Smooth muscle cell (in vitro differentiated cells): ENCODE data around the gene CREM. TPM values are rescaled to one million over a fixed set of nuclear protein-coding genes. Genes with fewer than 3 reads are reported as not detected.

Experiments used
- DNase-seq: peaks from one replicate; lab custom pipeline; 2025; ENCODE audit not compliant: unreplicated experiment; lab: John Stamatoyannopoulos, UW
- H2AFZ ChIP-seq: fragments of 200-600 bp; sonication (generic); 2 replicates; pipeline ENCODE4 v1.6.0; 2016; ENCODE audit warnings: antibody characterized with exemption, low read depth, mild to moderate bottlenecking
- H3F3A ChIP-seq: fragments of 200-600 bp; sonication (generic); 2 replicates; pipeline ENCODE4 v1.6.0; 2017; ENCODE audit warnings: antibody characterized with exemption, low read depth
- H3K27ac ChIP-seq: fragments of 200-600 bp; sonication (generic); 2 replicates; pipeline ENCODE4 v1.5.1; 2016; ENCODE audit warnings: low read depth, mild to moderate bottlenecking
- H3K27me3 ChIP-seq: fragments of 200-600 bp; sonication (generic); 2 replicates; pipeline ENCODE4 v1.6.1; 2016; ENCODE audit warnings: low read depth, mild to moderate bottlenecking
- H3K36me3 ChIP-seq: fragments of 200-600 bp; sonication (generic); 2 replicates; pipeline ENCODE4 v1.5.1; 2016; ENCODE audit warnings: low read depth
- H3K4me1 ChIP-seq: fragments of 200-600 bp; sonication (generic); 2 replicates; pipeline ENCODE4 v1.5.1; 2016; ENCODE audit warnings: low read depth
- H3K4me2 ChIP-seq: fragments of 200-600 bp; sonication (generic); 2 replicates; pipeline ENCODE4 v1.6.0; 2016; ENCODE audit warnings: mild to moderate bottlenecking
- H3K4me3 ChIP-seq: fragments of 200-600 bp; sonication (generic); 2 replicates; pipeline ENCODE4 v1.5.1; 2016; ENCODE audit warnings: mild to moderate bottlenecking
- H3K79me2 ChIP-seq: fragments of 200-600 bp; sonication (generic); 2 replicates; pipeline ENCODE4 v1.6.0; 2016; ENCODE audit warnings: low read depth, mild to moderate bottlenecking
- H3K9ac ChIP-seq: fragments of 200-600 bp; sonication (generic); 2 replicates; pipeline ENCODE4 v1.6.0; 2016; ENCODE audit warnings: low read depth
- H3K9me3 ChIP-seq: fragments of 200-600 bp; sonication (generic); replicated peaks from 2 replicates; pipeline ENCODE4 v1.5.1; 2016; ENCODE audit warnings: low read depth
- H4K20me1 ChIP-seq: fragments of 200-600 bp; sonication (generic); 2 replicates; pipeline ENCODE4 v1.6.0; 2016; ENCODE audit warnings: low read depth
- WGBS: methylation state at CpG from one replicate; pipeline ENCODE4 v1.1.7; 2016; ENCODE audit warnings: low lambda C conversion rate; 5-methylcytosine and 5-hydroxymethylcytosine counted together
- polyA plus RNA-seq: library from polyadenylated mRNA; unstranded; fragments of >200 nt; fragmentation: Nextera tagmentation; extraction: Ambion mirVana; gene quantifications from 2 replicates; pipeline ENCODE4 v1.2.1, GENCODE V29; 2016
- total RNA-seq: library from RNA; depleted of rRNA; stranded (reverse); fragments of >200 nt; gene quantifications from 2 replicates; pipeline ENCODE4 v1.2.3, GENCODE V29; 2014
- TF ChIP-seq, protein P1 (sequence below): fragments of 200-600 bp; sonication (generic); IDR thresholded peaks from 2 replicates; pipeline ENCODE4 v1.5.1; 2017; ENCODE audit warnings: borderline replicate concordance, mild to moderate bottlenecking, antibody characterized with exemption; ENCODE audit not compliant: insufficient read depth, poor library complexity, severe bottlenecking

Gene CREM
- total and polyA plus RNA-seq, 2 experiments from 2014 or later, result 46.4 to 49.3 TPM

DNA sequence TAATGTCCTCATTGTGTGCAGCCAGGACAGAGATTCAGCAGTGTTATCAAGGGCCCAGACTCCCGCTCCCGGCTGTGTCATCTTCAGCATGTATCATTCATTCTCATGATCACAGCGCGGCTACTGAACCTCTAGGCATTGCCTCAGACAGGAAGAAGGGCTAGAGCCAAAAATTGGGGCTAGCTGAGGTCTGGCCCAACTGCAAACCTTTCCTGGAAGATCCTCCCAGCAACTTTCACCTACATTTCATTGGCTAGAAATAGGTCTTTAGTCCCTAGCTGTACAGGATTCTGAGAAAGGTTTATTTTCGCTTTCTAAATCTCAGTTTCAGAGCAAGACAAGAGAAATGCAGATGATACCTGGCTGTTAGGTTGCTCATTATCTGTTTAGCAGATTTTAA, 81.9 kb downstream of the CREM start:
- no peak overlapping the region for H3K4me3 ChIP-seq
- peaks cover 19% of the 10 kb centered on the region for H3K4me1 ChIP-seq
- no peaks in the 10 kb centered on the region for H4K20me1 ChIP-seq
- peaks cover 6% of the 10 kb centered on the region for H3K79me2 ChIP-seq
- TF ChIP-seq, protein P1, sequence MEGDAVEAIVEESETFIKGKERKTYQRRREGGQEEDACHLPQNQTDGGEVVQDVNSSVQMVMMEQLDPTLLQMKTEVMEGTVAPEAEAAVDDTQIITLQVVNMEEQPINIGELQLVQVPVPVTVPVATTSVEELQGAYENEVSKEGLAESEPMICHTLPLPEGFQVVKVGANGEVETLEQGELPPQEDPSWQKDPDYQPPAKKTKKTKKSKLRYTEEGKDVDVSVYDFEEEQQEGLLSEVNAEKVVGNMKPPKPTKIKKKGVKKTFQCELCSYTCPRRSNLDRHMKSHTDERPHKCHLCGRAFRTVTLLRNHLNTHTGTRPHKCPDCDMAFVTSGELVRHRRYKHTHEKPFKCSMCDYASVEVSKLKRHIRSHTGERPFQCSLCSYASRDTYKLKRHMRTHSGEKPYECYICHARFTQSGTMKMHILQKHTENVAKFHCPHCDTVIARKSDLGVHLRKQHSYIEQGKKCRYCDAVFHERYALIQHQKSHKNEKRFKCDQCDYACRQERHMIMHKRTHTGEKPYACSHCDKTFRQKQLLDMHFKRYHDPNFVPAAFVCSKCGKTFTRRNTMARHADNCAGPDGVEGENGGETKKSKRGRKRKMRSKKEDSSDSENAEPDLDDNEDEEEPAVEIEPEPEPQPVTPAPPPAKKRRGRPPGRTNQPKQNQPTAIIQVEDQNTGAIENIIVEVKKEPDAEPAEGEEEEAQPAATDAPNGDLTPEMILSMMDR, result no peak
- H3F3A ChIP-seq, result no peaks in the 10 kb centered on the region
- no peak overlapping the region for H2AFZ ChIP-seq
- H3K9me3 ChIP-seq, result no peaks in the 10 kb centered on the region
- DNase-seq, result no peak
- H3K27me3 ChIP-seq, result no peaks in the 10 kb centered on the region
- WGBS, result 95% methylated on average over 5 of the region's 5 CpGs
- H3K36me3 ChIP-seq, result no peaks in the 10 kb centered on the region
- no peak overlapping the region for H3K27ac ChIP-seq
- no peak overlapping the region for H3K9ac ChIP-seq
- no peak overlapping the region for H3K4me2 ChIP-seq

- Histone ChIP-seq H3K36me3 (no peaks in the 10 kb centered on the region), H3K4me3 (no peak overlapping the region), H3K27me3 (no peaks in the 10 kb centered on the region), H3K4me1 (peaks cover 19% of the 10 kb centered on the region), H2AFZ (no peak overlapping the region), H3K4me2 (no peak overlapping the region), H3K9ac (no peak overlapping the region), H3K79me2 (peaks cover 6% of the 10 kb centered on the region), H4K20me1 (no peaks in the 10 kb centered on the region), H3K9me3 (no peaks in the 10 kb centered on the region), H3K27ac (no peak overlapping the region), H3F3A (no peaks in the 10 kb centered on the region)
- DNase-seq, result no peak
- TF ChIP-seq, protein P1, result no peak
- WGBS, result 92% methylated on average over 7 of the region's 7 CpGs
Observed at GRCh38 chr10:35208949-35209613, 82.4 kb downstream of the CREM start.

- no peak overlapping the region for H3K27ac ChIP-seq
- DNase-seq, result no peak
- H3K36me3 ChIP-seq, result no peaks in the 10 kb centered on the region
- H3K4me3 ChIP-seq, result no peak overlapping the region
- no peaks in the 10 kb centered on the region for H3K79me2 ChIP-seq
- 75% methylated on average over 6 of the region's 6 CpGs for WGBS
- no peaks in the 10 kb centered on the region for H4K20me1 ChIP-seq
- H3K27me3 ChIP-seq, result no peaks in the 10 kb centered on the region
- H3K4me1 ChIP-seq, result peaks cover 19% of the 10 kb centered on the region
- H3K4me2 ChIP-seq, result no peak overlapping the region
- no peak overlapping the region for H3K9ac ChIP-seq
- no peaks in the 10 kb centered on the region for H3K9me3 ChIP-seq
- H3F3A ChIP-seq, result no peaks in the 10 kb centered on the region
- TF ChIP-seq, protein P1, result no peak
- no peak overlapping the region for H2AFZ ChIP-seq
Observed at GRCh38 chr10:35210961-35211360, 84.3 kb downstream of the CREM start.

DNA sequence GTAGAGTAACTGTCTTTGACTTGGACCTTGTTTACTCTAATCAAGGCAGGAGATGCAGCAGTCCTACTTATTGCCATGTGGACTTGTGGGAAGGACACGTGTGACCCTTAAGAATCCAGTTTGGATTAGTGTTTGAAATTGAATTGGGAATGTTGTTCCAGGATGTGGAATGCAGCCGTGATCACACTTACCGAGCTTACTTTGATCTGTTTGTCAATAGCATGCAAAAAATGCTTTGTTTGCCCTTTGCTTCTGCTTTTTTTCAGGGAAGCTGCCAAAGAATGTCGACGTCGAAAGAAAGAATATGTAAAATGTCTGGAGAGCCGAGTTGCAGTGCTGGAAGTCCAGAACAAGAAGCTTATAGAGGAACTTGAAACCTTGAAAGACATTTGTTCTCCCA, 84.7 kb downstream of the CREM start:
- Histone ChIP-seq H3K4me2 (no peak overlapping the region), H3K27ac (no peak overlapping the region), H2AFZ (no peak overlapping the region), H3K79me2 (no peaks in the 10 kb centered on the region), H3K4me3 (no peak overlapping the region), H3K4me1 (peaks cover 19% of the 10 kb centered on the region), H4K20me1 (no peaks in the 10 kb centered on the region), H3K27me3 (no peaks in the 10 kb centered on the region), H3K9me3 (no peaks in the 10 kb centered on the region), H3F3A (no peaks in the 10 kb centered on the region), H3K9ac (no peak overlapping the region), H3K36me3 (no peaks in the 10 kb centered on the region)
- 23% methylated on average over 7 of the region's 7 CpGs for WGBS
- TF ChIP-seq, protein P1, result no peak
- no peak for DNase-seq
